ENCODE measurements around the gene CLDN18.

- TF ChIP-seq, protein P1, sequence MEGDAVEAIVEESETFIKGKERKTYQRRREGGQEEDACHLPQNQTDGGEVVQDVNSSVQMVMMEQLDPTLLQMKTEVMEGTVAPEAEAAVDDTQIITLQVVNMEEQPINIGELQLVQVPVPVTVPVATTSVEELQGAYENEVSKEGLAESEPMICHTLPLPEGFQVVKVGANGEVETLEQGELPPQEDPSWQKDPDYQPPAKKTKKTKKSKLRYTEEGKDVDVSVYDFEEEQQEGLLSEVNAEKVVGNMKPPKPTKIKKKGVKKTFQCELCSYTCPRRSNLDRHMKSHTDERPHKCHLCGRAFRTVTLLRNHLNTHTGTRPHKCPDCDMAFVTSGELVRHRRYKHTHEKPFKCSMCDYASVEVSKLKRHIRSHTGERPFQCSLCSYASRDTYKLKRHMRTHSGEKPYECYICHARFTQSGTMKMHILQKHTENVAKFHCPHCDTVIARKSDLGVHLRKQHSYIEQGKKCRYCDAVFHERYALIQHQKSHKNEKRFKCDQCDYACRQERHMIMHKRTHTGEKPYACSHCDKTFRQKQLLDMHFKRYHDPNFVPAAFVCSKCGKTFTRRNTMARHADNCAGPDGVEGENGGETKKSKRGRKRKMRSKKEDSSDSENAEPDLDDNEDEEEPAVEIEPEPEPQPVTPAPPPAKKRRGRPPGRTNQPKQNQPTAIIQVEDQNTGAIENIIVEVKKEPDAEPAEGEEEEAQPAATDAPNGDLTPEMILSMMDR (IDR thresholded peaks at IDR 0.05), result no peak
- TF ChIP-seq ZNF263 (CRISPR knock-in tag; IDR thresholded peaks at IDR 0.05; ENCODE audit: low read depth), result no peak
- TF ChIP-seq, protein P2, sequence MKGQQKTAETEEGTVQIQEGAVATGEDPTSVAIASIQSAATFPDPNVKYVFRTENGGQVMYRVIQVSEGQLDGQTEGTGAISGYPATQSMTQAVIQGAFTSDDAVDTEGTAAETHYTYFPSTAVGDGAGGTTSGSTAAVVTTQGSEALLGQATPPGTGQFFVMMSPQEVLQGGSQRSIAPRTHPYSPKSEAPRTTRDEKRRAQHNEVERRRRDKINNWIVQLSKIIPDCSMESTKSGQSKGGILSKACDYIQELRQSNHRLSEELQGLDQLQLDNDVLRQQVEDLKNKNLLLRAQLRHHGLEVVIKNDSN (CRISPR knock-in tag; IDR thresholded peaks at IDR 0.05), result no peak
- TF ChIP-seq FOXK1 (CRISPR knock-in tag; IDR thresholded peaks at IDR 0.05), result no peak
- TF ChIP-seq, protein P3, sequence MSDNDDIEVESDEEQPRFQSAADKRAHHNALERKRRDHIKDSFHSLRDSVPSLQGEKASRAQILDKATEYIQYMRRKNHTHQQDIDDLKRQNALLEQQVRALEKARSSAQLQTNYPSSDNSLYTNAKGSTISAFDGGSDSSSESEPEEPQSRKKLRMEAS (CRISPR knock-in tag; IDR thresholded peaks at IDR 0.05), result no peak
- TF ChIP-seq ARID4B (CRISPR knock-in tag; IDR thresholded peaks at IDR 0.05; ENCODE audit: borderline replicate concordance), result no peak
Measured at GRCh38 chr3:138060792-138061191, 50.8 kb downstream of the CLDN18 start.
